C1 segment of cervical spinal cord (tissue), 14 donors: ENCODE results near the gene AGPAT3.

Experiments used
- DNase-seq, 14 donors: peaks; one replicate each; lab custom pipeline; 2025; lab: John Stamatoyannopoulos, UW

AGPAT3 gene

DNA sequence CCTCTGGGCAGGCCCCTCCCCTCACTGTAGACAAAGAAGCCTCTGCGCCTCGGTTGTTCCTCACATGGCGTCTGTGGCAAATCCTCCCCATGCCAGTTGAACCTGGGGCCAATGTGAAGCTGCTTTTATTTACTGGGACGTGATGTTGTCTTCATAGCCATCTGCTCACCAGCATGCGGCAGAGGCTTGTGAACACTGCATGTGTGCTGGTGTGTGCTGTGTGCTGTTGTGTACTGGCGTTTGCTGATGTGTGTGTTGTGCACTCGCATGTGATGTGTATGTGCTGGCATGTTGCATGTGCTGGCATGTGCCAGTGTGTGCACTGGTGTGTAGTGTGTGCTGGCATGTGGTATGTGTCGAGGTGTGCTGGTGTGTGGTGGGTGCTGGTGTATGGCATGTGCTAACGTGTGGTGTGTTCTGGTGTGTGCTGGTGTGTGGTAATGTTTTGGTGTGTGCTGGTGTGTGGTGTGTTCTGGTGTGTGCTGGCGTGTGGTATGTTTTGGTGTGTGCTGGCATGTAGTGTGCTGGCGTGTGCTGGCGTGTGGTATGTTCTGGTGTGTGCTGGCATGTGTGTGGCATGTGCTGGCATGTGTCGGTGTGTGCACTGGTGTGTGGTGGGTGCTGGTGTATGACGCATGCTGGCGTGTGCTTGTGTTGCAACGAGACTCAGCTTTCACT, 109.9 kb downstream of the AGPAT3 start:
- DNase-seq = peak in 1 of 14 donors; percentile 31

DNA sequence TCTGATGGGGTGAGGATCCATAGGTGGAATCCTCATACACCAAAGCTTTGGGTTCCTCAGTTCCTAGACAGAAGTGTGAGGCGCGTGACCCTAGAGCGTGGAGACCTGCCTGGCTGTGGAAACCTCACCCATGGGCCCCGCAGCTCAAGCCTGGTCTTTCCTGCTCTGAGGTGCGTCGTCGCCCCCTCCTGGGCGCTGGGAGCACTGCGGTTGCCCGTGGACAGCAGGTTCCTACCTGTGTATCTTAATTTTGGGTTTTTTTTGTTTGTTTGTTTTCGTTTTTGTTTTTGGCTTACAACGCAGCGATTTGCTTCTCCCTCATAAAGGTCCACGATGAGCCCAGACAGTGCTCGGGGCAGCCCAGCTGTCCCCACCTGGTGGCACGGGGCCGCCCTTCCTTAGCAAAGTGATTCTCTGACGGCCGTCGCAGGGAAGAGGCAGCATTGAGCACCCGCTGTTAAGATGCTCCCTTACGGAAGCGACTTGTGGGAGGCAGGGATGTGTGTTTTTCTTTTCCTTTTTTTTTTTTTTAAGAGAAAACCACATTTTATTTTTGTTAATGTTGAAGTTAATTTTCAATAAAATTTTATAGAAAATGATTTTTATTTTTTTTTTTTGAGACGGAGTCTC, 110.6 kb downstream of the AGPAT3 start:
- peak in 12 of 14 donors; percentile 13 to 77 (median 49) for DNase-seq

DNA sequence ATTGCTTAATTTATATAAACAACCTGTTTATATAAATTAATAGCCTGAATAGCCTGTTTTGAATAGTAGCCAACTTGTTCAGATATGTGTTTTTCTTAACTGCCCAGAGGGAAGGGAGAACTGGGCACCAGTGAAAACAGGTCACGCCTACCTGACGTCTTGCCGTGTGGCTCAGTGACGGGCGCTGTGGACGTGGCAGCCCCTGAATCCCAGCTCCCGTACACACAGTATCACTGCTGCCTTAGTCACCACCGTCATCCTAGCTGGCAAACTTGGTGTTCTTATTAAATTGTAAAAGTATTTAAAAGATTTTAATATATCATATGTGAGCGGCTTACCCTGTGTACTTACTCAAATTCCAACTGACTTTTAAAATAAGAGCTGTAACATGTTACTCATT, 111.6 kb downstream of the AGPAT3 start:
- DNase-seq = no peak

DNA sequence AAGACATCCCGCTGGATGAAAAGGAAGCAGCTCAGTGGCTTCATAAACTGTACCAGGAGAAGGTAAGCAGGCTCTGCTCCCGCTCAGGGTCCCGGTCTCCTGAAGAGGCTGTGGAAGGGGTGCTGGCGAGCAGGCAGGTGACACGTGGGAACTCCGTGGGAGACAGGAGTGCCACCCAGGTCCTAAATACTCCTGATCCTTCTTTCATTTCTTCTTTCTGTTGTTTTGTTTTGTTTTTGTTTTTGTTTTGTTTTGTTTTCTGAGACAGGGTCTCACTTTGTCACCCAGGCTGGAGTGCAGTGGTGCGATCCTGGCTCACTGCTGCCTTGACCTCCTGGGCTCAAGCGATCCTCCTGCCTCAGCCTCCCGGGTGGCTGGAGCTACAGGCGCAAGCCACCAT, 113.0 kb downstream of the AGPAT3 start:
- DNase-seq = no peak

DNA sequence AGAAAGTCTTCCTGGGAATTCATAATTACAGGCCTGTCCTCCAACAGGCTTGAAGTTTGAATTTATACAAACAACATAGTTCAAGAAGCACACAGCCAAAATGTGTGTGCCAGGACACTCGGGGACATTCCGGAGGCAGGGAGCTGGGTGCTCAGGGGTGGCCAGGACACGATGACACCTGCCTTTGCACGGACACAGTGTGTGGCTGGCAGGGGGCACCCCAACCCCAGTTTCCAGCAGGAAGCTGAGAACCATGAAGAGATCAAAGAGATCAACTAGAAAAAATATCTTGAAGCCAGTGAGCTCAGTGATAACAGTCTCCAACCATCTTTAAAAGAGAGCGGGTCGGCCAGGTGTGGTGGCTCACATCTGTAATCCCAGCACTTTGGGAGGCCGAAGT, 114.6 kb downstream of the AGPAT3 start:
- DNase-seq = peak in 2 of 14 donors; percentile 20 to 25

DNA sequence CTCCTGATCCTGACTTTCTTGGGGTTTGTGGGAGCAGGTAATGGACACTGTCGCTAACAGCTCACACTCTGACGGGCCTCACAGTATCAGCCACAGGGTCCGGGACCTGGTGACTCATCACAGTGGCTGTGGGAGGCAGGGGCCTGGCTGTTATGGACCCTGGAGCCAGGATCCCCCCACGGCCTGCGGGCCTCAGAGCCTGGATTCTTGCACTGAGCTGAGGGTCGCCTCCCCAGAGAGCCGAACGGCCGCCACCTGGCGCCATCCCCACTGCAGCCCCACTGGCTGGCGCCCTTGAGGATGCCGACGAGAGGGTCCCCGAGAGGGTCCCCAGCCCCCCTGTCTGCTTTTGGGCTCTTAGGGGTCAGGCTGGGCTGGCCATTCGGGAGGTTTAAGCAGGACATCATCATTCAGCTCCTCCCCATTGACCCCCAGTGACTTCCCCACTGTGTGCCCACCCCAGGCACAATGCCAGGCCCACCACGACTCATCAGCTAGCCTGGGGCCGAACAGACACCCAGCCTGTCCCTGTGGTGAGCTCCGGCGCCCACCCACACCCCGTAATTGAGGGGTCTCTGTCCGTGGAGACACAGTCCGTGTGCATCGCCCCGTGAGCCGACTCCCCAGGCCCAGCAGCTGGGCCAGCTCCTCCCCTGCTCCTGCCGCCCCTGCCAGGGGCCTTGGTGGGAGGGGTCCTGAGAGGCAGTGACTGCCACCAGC, 116.3 kb downstream of the AGPAT3 start:
- DNase-seq = no peak

DNA sequence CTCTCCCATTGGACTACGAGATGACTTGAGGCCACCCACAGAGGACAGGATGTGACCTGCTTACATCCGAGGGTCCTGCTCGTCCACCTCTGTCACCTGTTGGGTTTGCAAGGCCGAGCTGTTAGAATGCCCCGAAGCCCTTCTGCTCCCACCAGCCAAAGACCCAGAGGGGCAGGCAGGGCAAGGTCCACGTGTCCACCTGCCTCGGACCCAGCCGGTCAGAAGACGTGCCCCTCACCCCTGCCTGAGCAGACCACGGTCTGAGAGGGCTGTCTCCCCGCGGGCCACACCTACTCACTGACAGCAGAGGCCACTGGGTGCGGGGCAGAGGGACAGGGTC, 116.8 kb downstream of the AGPAT3 start:
- DNase-seq = no peak

DNA sequence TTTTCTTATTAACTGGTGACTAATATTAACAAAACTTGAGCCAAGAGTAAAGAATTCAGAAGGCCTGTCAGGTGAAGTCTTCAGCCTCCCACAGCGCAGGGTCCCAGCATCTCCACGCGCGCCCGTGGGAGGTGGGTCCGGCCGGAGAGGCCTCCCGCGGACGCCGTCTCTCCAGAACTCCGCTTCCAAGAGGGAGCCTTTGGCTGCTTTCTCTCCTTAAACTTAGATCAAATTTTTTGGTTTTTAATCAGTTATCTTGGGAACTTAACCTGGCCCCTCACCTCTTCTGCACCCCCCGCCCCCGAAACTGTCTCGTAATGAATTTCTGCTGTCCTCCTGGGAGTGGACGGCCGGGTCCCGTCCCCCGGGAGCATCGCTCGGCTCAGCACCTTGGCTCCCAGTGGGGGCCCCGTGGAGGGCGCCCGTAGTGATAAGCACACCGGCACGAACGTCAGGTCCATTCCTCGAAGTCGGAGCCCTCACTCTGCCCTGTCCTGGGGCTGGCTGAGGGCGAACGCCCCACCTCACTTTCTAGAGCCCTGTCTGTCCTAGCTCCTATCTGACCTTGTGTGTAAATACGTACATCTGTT, 117.6 kb downstream of the AGPAT3 start:
- no peak for DNase-seq

DNA sequence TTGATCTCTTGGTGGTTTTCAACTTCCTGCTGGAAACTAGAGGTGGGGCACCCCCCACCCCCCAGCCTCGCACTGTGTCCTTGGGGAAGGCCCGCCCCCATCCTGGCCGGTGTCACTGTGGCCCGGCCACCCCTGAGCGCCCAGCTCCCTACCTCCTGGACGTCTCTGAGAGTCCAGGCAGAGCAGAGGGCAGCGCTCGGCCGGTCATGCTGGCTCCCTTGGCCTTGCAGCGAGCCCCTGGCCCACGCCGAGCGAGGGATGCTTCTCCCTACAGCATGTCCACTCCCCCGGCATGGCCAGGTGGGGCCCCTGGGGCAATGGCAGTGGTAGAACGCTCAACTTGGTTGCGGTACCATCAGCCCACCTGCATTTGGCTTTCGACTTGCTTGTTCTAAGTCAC, 118.4 kb downstream of the AGPAT3 start:
- no peak for DNase-seq

DNA sequence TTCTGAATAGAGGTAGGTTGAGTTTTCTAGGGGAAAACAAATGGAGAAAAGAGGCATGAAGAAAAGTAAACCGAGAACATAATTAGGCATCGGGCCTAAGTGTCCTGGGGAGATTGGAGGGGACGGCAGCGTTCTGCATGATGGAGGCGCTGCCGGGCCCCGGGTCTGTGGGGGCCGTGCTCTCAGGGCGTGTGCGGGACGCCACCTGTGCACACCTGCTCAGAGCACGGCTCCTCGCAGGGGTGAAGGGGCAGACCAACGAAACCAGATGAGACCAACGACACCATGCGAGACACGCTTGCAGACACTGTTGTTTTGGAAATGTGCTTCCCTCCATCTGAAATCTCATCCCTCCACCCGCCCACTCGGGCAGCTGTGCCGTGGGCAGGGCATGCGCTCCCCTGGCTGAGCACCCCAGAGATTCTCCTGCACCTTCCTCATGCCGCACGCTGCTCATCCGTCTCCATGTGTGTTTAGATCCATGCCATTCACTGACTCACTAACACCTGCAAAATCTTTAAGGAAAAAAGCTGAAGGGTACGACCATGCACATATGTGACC, 118.9 kb downstream of the AGPAT3 start:
- DNase-seq = no peak

DNA sequence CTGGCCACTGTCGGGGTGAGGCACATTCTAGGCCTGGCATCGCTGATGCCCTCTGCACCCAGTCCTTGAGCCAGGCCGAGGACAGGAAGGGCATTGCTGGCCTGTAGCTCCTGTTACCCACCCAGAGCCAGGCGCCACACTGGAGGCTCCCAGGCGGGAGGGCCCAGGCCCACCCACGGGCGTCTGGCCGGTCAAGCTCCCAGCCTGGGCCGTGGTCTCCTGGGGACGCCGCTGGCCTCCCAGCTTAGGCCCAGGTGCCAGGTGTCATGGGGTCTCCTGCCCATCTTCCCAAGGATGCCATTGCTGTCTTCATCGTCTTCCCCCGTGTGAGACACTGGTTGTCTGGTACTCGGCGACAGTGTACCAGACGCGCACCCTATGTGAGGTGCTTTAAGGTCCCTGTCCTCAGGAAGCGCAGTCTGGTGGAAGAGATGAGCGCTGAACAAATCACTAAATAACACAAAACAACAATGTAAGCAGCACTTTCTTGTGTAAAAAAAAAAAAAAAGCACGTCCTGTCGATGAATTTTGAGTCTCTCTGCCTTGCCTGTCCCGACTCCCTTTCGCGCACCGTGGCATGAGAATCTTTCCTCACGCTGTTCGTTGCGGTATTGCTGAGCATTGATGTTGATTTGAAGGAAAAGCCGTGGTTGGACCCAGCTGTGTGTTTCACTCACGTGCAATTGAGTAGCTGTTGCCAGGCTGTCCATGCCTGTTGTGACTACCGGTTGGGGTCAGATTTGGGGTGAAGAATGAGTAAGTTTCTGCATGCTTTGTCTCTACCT, 120.1 kb downstream of the AGPAT3 start:
- no peak for DNase-seq

DNA sequence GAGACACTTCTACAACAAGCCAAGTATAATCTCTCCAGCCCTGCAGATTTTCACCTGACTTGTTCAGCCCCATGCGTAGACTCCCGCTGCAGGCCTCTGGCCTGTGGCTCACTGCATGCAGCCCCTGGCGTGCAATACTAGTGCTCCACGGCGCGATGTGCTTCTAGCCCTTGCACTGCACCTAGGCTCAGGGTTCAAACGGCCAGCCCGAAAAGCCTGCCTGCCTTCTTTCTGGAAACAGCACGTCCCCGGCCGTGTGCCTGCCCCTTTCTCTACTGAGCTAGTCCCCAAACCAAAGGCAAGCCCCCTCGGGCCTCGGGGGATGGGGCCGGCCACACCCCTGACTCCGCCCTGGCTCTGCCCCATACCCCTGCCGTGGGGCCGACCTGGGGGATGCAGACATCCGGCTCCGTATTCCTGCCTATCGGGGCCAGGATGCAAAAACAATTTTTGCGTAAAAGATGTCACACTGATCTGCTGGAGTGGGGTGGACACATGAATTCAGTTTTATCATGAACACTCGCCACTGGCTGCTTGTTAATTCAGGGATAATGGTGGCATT, 120.7 kb downstream of the AGPAT3 start:
- DNase-seq = no peak

DNA sequence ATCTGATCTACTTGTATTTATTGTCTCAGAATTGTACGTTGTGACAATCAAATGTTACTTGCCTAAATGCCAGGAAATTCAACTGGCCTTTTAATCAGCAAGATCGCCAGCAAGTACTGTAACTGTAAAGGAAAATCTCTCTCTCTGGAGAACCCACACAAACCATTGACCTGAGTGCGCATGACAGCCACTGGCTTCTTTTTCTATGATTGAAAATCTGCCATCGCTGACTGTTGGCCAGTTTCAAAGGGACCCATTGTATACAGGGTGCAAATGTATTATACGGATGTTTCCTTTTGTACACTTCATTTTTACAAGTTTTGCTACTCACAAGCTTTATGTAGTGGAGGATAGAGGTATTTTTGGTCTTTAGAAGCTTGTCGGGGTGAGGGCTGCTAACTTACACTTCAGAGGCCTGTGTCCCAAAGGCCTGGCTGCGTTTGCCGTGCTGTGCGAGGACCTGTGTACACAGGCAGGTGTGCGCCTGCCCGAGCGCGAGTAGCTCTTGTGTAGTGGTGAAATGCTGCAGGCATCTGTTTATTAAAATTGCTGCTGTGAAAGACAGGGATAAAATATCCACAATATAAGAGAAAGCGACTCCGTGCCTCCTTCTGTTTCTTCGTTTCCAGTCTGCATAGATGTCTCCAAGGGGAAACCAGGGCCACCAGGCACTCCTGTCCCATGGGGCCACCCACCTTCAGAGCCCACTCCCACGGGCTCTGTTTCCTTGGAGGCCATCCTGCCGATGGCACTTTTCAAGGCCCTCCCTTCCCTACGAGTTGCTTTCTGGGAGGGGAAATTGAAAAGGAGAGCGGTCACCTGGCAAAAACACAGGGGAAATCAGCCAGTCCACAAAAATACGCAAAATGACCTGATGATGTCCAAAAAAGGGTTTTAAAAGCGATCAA, 121.8 kb downstream of the AGPAT3 start:
- peak in 5 of 14 donors; percentile 17 to 71 (median 52) for DNase-seq

DNA sequence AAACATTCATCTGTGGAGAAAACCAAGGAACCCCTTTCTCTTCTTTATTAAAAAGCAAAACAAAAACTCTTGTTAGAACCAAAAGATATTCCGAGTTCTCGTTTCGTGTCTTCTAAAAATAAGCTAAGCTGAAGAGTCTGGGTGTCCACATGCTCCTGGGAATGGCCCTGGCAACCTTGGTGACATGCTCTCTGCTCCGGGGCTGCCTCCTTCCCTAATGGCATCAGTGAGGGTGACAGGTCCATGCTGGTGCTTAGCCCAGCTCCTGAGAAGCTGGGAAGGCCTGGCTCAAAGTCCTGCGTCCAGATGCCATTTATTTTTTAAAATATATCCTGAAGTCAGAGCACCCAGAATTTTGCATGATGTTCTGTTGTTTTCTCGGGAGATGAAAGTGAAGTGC, 122.5 kb downstream of the AGPAT3 start:
- peak in 1 of 14 donors; percentile 25 for DNase-seq

DNA sequence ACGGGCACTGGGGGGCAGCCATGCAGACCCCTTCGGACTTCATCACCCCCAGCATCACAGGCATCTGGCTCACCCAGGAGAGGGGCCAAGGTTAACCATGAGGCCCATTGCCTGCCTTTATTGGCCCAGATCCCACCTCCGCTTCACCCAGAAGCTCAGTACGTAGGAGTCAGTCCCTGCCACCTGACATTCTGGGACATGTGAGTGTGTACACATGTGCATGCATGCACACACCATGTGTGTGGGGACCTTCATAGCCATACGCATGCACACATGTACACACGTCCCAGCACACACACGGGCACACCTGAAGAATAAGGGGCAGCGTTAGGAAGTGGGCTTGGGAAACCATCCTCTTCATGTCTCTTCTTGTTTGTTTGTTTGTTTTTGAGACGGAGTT, 123.0 kb downstream of the AGPAT3 start:
- no peak for DNase-seq

DNA sequence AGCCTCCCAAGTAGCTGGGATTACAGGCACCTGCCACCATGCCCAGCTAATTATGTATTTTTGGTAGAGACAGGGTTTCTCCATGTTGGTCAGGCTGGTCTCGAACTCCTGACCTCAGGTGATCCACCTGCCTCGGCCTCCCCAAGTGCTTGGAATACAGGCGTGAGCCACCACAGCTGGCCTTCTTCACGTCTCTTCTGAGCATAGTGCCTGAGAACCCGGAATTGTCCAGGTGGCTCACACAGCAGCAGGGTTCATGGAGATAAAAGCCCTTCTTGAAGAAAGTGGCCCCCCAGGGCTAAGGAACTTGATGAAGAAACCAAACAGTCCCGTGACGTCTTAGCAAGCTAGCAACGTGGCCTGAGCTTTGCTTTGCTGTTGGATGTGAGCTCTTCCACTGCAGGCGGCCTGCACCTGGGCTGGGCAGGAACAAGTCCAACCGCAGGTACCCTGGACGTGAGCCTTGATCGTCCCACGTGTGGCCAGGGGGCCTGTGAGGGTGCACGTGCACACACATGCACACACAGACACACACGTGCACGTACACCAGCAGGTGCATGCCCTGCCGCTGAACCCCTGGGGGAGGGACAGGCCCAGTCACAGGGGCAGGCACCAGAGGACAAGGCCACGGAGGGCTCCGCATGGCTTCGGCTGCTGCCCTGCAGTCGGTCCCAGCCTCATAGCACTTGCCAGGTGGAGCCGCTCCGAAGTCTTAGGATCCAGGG, 123.6 kb downstream of the AGPAT3 start:
- DNase-seq = no peak

DNA sequence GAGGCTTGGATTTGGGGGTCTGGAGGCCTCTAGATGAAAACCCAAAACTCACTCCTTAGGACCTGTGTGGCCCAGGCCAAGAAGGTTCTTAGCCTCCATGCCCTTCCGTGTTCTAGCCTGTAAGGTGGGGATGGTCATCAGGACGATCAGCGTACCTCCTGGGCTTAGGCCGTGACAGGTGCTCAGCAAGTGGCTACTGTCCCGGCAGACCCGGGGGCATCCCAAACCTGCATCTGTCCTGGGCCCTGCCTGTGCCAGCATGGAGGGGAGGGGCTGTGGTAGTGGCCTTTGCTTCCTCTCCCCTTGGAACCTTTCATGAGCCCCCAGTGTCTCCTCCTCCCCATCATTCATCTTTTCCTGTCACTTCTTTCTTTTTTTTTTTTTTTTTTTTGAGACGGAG, 124.4 kb downstream of the AGPAT3 start:
- no peak for DNase-seq

DNA sequence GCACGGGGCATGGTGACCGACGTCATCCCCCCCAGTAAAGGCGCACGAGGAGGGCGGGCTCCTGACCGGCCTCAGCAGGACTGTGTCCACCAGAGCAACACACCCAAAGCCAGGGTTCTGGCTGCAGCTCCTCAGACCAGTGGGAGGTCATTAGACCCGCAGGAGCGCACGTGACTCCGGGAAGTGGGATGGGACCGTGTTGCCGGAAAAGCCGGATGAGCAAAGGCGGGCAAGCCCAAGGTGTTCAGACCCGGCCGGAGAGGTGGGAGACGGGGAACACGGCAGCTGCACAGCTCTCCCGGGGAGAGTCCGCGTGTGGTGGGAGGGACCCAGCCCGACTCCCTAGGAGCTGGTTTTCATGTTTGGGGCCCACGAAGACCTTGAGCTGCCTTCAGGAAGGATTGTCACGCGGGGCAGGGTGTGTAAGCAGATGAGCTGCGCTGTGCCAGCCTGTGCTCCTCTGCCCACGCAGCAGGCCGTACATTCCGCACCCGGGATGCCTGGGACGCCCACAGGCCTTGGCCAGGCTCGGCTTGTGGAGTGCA, 126.5 kb downstream of the AGPAT3 start:
- DNase-seq = no peak

DNA sequence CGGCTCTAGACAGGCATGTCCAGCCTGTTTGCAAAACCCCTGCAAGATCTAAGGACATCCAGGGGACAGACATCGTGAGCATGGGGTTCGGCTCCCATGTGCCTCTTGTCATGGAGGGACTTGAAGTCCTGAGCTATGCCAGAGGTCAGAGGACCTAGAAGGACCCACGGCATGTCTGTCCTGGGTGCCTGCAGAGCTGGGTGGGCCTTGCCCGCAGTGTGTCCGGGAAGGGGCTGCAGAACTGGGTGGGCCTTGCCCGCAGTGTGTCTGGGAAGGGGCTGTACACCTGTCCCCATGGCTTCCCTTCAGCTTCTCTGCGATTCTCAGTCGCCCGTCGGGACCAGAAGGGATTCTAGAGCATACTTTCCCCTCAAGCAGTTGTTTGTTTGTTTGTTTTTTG, 127.1 kb downstream of the AGPAT3 start:
- no peak for DNase-seq
